HepG2 (cell line): ENCODE measurements around the gene CNRIP1. TPM values are rescaled to one million over a fixed set of nuclear protein-coding genes. Genes with fewer than 3 reads are reported as not detected.

Experiments used
- ARID3A ChIP-seq: IDR thresholded peaks from 2 replicates; pipeline ENCODE4 v1.6.1; 2012; ENCODE audit warnings: low read depth, low read length, improper control_type of control experiment
- ATF1 ChIP-seq: IDR thresholded peaks from 2 replicates; pipeline ENCODE4 v1.6.1; 2016; ENCODE audit warnings: mild to moderate bottlenecking, control low read depth
- FOXK2 ChIP-seq: fragments of 450-650 bp; IDR thresholded peaks from 2 replicates; pipeline ENCODE4 v1.6.1; 2016
- GTF3A ChIP-seq: sonication (generic); formaldehyde crosslinking; conservative IDR thresholded peaks from 2 replicates; pipeline ENCODE4 v1.4.0; 2020; ENCODE audit warnings: mild to moderate bottlenecking, missing genetic modification reagents
- IRF1 ChIP-seq: sonication (generic); formaldehyde crosslinking; IDR thresholded peaks from 2 replicates; pipeline ENCODE4 v1.4.0; 2020; ENCODE audit warnings: low read depth, mild to moderate bottlenecking, missing genetic modification reagents
- KDM1A ChIP-seq: IDR thresholded peaks from 2 replicates; pipeline ENCODE4 v1.6.1; 2016; ENCODE audit warnings: missing compliant biosample characterization
- MLXIP ChIP-seq: sonication (generic); formaldehyde crosslinking; IDR thresholded peaks from 2 replicates; pipeline ENCODE4 v1.9.0; 2021; ENCODE audit warnings: missing genetic modification reagents, borderline replicate concordance
- MYC ChIP-seq: sonication (generic); formaldehyde crosslinking; IDR thresholded peaks from 2 replicates; pipeline ENCODE4 v1.9.0; 2021; ENCODE audit warnings: missing genetic modification reagents, borderline replicate concordance
- NBN ChIP-seq: fragments of 450-650 bp; conservative IDR thresholded peaks from 2 replicates; pipeline ENCODE4 v1.6.1; 2017
- SALL2 ChIP-seq: sonication (generic); formaldehyde crosslinking; IDR thresholded peaks from 2 replicates; pipeline ENCODE4 v1.8.1; 2023; ENCODE audit warnings: mild to moderate bottlenecking, missing genetic modification reagents, inconsistent platforms
- TEAD2 ChIP-seq: sonication (generic); formaldehyde crosslinking; IDR thresholded peaks from 2 replicates; pipeline ENCODE4 v1.9.0; 2021; ENCODE audit warnings: missing genetic modification reagents
- THRA ChIP-seq: sonication (generic); formaldehyde crosslinking; IDR thresholded peaks from 2 replicates; pipeline ENCODE4 v1.4.0; 2020; ENCODE audit warnings: missing genetic modification reagents, borderline replicate concordance
- TOE1 ChIP-seq: sonication (generic); formaldehyde crosslinking; IDR thresholded peaks from 2 replicates; pipeline ENCODE4 v1.4.0; 2020; ENCODE audit warnings: mild to moderate bottlenecking, missing genetic modification reagents
- U2AF2 ChIP-seq: fragments of 200-400 bp; formaldehyde crosslinking; IDR thresholded peaks from 2 replicates; pipeline ENCODE4 v1.6.1; 2017; ENCODE audit warnings: low read depth, mild to moderate bottlenecking, low read length
- WIZ ChIP-seq: sonication (generic); formaldehyde crosslinking; IDR thresholded peaks from 2 replicates; pipeline ENCODE4 v1.5.1; 2020; ENCODE audit warnings: mild to moderate bottlenecking, missing genetic modification reagents
- ZFP36 ChIP-seq: fragments of 150-350 bp; IDR thresholded peaks from 2 replicates; pipeline ENCODE4 v1.6.1; 2018; ENCODE audit warnings: borderline replicate concordance, low read length, low read depth; ENCODE audit not compliant: partially characterized antibody
- ZMAT3 ChIP-seq: sonication (generic); formaldehyde crosslinking; conservative IDR thresholded peaks from 2 replicates; pipeline ENCODE4 v1.7.0; 2021; ENCODE audit warnings: missing genetic modification reagents
- ZNF10 ChIP-seq: sonication (generic); formaldehyde crosslinking; IDR thresholded peaks from 2 replicates; pipeline ENCODE4 v1.4.0; 2020; ENCODE audit warnings: mild to moderate bottlenecking, low read depth, missing genetic modification reagents, borderline replicate concordance
- ZNF143 ChIP-seq: sonication (generic); formaldehyde crosslinking; IDR thresholded peaks from 2 replicates; pipeline ENCODE4 v1.4.0; 2020; ENCODE audit warnings: missing genetic modification reagents
- ZNF224 ChIP-seq: sonication (generic); formaldehyde crosslinking; IDR thresholded peaks from 2 replicates; pipeline ENCODE4 v1.5.0; 2020; ENCODE audit warnings: mild to moderate bottlenecking, missing genetic modification reagents
- ZNF3 ChIP-seq: IDR thresholded peaks from 2 replicates; pipeline ENCODE4 v1.7.0; 2017; ENCODE audit warnings: inconsistent platforms
- ZNF44 ChIP-seq: sonication (generic); formaldehyde crosslinking; IDR thresholded peaks from 2 replicates; pipeline ENCODE4 v1.5.1; 2020; ENCODE audit warnings: mild to moderate bottlenecking, missing genetic modification reagents
- ZSCAN9 ChIP-seq: IDR thresholded peaks from 2 replicates; pipeline ENCODE4 v1.6.1; 2016; ENCODE audit warnings: borderline replicate concordance
- polyA plus RNA-seq, 8 experiments: library from polyadenylated mRNA; depleted of rRNA in 3 of 8; stranded (reverse) in 7 of 8; unstranded in 1 of 8; fragments of >200 nt; fragmentation: Illumina TruSeq in 4 of 8; extraction: Trizol in 4 of 8; gene quantifications; 2 replicates each; pipeline versions ENCODE4 v1.2.1 to v1.2.3, GENCODE V29; 2011 to 2016; ENCODE audit warnings: low read depth in 4 of 8, missing spikeins in 1 of 8, mixed read lengths in 1 of 8; ENCODE audit not compliant: insufficient read depth in 1 of 8
- total RNA-seq, 5 experiments: library from RNA; depleted of rRNA; stranded (reverse); fragments of >200 nt; fragmentation: Illumina TruSeq; extraction: Trizol; gene quantifications; 2 replicates each; pipeline ENCODE4 v1.2.3, GENCODE V29; 2016; ENCODE audit warnings: low read depth in 1 of 5

The CNRIP1 gene
- total and polyA plus RNA-seq, 2 of the 13 experiments (the other 11 are each of a cell fraction or from before 2014, with no cell fraction given) = not detected

- TF ChIP-seq ARID3A (peak; percentile 8; the same call in 1 of the 2 replicates), NBN (no peak), ZMAT3 (CRISPR knock-in tag) (peak; percentile 63; the same call in 1 of the 2 replicates), GTF3A (CRISPR knock-in tag) (no peak), MYC (CRISPR knock-in tag) (peak; percentile 96), THRA (CRISPR knock-in tag) (no peak), FOXK2 (no peak), KDM1A (CRISPR knock-in tag) (no peak), ZNF10 (no peak), ZNF224 (CRISPR knock-in tag) (no peak), ZNF3 (CRISPR knock-in tag) (no peak), U2AF2 (no peak), IRF1 (CRISPR knock-in tag) (0 out of 2 replicates have a peak, but pooled peaks have one; percentile 39), ATF1 (CRISPR knock-in tag) (0 out of 2 replicates have a peak, but pooled peaks have one; percentile 24), TEAD2 (no peak), ZFP36 (no peak), WIZ (CRISPR knock-in tag) (peak; percentile 48; the same call in 1 of the 2 replicates), MLXIP (CRISPR knock-in tag) (no peak), TOE1 (CRISPR knock-in tag) (no peak), ZNF143 (CRISPR knock-in tag) (peak; percentile 26; the same call in 1 of the 2 replicates), SALL2 (peak; percentile 69), ZNF44 (CRISPR knock-in tag) (peak; percentile 75; the same call in 1 of the 2 replicates), ZSCAN9 (peak; percentile 56; the same call in 1 of the 2 replicates)
These were observed 67.1 kb downstream of the CNRIP1 start, which contains the start of gene PPP3R1 (continued) for GRCh38 chr2:68252400-68253218.
